T-helper 2 cell treated with Interferon-gamma antibody and Interleukin-4, amounts not matched to agents 100 ng/mL and 5 ng/mL, for 36 hours (primary cell): Measurements from ENCODE around the gene RIT2. TPM values are rescaled to one million over a fixed set of nuclear protein-coding genes. Genes with fewer than 3 reads are reported as not detected.

ENCODE experiments used
- intact Hi-C: fragments of 100-400 bp; cut with micrococcal nuclease; formaldehyde crosslinking; loops from one replicate; pipeline ENCODE4 v1.15.1; 2023
- total RNA-seq: library from RNA; stranded (reverse); gene quantifications from 2 replicates; pipeline ENCODE4 v1.2.3, GENCODE V29; 2022

Gene RIT2
- not detected in 2 replicates for total RNA-seq

GRCh38 chr18:43115076-43115921 lies at the start of gene RIT2:
Gene RIT2, minus strand, starts transcription at chr18:43115685.
- intact Hi-C loops: no loop called here

- intact Hi-C loops: no loop called here
Measured at GRCh38 chr18:43161528-43161927, 46.0 kb upstream of the RIT2 start.

GRCh38 chr18:43160509-43160908 lies 45.0 kb upstream of the RIT2 start:
- intact Hi-C loops: no loop called here

DNA sequence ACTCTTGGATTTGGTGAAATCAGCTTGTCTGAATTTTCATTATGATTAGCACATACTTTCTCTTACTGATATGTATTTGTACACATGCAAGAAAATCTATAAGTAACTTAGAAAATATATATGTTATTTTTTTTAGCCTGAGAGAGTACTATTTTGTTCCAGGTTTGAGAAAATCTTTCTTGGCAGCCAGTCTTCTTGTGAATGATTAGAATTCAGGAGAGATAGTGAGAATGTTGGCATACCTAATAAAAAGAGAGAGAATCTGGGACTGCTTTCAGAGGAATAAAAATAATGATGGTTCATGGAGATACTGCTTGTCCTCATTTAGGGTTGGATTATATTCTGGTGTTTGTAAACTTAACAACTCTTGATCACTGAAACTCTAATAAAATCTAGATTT lies 44.4 kb upstream of the RIT2 start:
- intact Hi-C loops: no loop called here

- intact Hi-C loops: no loop called here
Measured at GRCh38 chr18:43159086-43159770, 43.7 kb upstream of the RIT2 start.

DNA sequence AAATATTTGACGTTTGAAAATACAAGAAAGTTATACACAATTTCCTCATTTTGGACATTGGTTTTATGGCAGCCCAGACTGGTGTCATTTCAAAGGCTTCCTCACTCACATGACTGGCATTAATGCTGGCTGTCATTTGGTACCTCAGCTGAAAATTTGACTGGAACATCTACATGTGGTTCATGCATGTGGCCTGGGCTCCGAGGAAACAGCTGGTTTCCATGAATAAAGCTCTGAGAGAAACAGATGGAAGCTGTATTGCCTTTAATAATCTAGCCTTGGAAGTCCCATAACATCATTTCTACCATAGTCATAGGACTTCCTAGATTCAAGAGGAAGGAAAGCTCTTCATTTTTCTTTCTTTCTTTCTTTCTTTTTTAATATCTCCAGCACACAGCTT lies 42.9 kb upstream of the RIT2 start:
- intact Hi-C loops: no loop called here

DNA sequence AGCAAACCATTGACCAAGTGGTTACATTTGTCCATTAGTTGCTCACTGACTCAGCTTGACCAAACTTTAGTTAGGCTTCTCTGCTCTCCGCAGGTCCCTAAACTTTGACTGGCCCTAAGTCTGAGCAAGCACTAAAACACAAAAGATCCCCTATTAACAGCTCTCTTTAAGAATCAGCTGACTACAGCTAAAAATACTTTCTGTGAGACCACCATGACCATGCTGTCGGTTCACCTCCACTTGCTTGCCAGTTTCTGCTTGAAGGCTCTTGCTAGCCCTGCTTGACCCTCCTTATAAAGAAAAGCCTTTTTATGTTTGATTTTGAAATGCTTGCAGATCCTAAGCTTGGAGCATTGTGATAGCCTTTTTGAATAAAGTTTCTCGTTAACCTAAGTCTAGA lies 40.4 kb upstream of the RIT2 start:
- intact Hi-C loops: no loop called here

- intact Hi-C loops: no loop called here
Measured at GRCh38 chr18:43148231-43148630, 32.7 kb upstream of the RIT2 start.

- intact Hi-C loops: no loop called here
Measured at GRCh38 chr18:43141208-43141607, 25.7 kb upstream of the RIT2 start.

DNA sequence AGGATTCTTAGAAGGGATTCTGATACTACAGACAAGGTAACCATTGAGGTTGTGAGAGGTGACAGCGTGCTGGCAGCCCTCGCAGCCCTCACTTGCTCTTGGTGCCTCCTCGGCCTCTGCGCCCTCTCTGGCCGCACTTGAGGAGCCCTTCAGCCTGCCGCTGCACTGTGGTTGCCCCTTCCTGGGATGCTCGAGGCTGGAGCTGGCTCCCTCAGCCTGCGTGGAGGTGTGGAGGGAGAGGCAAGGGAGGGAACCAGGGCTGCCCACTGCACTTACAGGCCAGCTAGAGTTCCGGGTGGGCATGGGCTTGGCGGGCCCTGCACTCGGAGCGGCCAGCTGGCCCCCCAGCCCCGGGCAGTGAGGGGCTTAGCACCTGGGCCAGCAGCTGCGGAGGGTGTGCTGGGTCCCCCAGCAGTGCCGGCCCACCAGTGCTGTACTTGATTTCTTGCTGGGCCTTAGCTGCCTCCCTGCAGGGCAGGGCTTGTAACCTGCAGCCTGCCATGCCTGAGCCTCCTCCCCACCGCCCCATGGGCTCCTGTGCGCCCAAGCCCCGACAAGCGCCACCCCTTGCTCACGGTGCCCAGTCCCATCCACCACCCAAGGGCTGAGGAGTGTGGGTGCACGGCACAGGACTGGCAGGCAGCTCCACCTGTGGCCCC lies 23.9 kb upstream of the RIT2 start:
- intact Hi-C loops: no loop called here

- intact Hi-C loops: no loop called here
Measured at GRCh38 chr18:43134876-43135275, 19.4 kb upstream of the RIT2 start.

GRCh38 chr18:43130716-43131260 lies 15.3 kb upstream of the RIT2 start:
- intact Hi-C loops: no loop called here

DNA sequence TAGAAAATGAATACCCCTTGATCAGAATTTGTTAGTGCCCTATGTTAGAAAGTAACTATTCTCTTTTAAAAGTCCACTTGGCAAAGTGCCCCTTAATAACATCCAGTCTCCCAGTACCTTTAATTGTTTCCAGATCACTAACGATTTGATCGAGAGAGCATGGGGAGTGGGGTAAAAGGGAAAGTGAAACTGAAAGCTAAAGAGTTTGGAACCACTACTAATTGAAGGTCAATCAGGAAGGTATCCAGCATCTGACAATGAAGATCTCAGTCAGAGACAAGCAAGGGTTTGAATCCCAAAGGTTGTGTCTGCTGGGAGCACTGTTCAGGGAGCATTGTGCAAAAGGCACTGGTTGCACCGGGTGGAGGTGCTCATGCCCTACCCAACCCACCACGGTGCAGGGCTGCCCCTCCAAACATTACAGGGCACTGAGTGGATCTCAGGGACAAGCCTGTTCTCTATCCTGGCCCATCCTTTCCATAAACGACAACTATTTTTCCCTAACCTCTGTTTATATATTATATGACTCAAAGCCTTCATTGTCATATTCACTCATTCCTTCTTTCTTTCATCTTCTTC lies 14.6 kb upstream of the RIT2 start:
- intact Hi-C loops: no loop called here

GRCh38 chr18:43125471-43125870 lies 10.0 kb upstream of the RIT2 start:
- intact Hi-C loops: no loop called here

- intact Hi-C loops: no loop called here
Measured at GRCh38 chr18:43122955-43123354, 7.5 kb upstream of the RIT2 start.

GRCh38 chr18:43116699-43117294 lies 1.3 kb upstream of the RIT2 start:
- intact Hi-C loops: no loop called here

DNA sequence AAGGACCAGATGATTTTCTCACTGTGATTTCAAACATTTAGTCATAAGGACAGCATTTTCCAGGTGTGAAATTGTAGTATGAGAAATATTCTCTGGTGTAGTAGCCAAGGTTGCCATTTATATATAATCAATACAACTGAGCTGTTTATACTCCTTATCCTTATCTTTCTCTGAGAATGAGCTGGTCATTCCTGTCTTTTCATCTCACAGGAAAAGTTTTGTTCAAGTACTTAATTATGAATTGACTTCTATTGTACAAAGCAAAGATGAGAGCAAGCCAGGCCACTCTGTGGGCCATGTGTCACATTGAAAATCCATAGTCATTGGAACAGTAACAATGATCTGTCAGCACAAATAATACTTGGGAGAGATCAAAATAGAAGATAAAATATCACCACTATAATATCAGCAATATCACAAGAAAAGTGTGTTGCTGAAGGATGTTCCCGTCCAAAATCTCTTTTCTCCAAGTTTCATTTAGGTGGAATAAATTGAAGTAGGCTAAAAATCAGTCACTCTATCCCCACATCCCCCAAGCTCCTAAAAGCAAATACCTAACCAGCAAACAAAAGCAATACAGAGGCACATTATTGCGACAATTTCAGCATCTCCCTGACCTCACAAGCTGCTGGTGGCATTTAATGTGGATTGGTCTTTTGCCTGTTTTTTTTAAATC lies 2.1 kb downstream of the RIT2 start:
- intact Hi-C loops: no loop called here

DNA sequence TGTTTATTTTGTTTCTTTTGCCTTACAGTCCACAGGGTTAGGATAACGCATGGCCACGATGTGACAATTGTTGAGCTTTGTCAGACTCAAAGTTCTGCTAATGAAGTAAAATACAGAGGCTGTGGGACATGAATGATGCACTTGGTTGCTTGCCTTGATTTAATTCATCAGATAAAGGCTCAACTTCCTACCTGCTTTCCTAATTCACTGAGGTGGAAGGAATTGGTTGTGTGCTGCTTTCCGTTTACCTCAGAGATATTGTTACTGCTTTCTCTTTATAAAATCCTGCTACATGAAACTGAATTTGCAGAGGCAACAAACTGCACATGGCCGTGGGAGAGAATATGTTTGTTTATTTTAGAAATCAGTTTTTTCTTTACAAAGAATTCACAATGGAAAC lies 6.6 kb downstream of the RIT2 start:
- intact Hi-C loops: no loop called here

DNA sequence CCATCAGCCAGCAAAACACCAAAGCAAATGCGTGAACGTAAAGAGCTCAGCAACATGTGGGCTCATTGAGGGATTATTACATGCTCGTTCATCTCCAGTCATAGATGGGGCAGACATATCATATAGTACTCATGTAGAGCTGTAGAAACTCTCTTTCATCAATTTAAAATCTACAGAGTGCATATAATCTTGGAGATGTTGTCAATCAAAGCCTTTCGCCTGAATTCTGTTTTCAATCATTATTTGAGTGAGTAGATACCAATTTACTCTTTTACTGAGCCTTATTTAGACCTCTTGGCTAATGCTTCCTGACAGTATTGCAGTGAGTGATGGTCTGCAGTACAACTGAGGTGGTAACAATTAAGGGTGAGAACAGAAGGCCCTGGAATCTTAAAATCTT lies 7.0 kb downstream of the RIT2 start:
- intact Hi-C loops: no loop called here

GRCh38 chr18:43093646-43094045 lies 21.8 kb downstream of the RIT2 start:
- intact Hi-C loops: no loop called here

DNA sequence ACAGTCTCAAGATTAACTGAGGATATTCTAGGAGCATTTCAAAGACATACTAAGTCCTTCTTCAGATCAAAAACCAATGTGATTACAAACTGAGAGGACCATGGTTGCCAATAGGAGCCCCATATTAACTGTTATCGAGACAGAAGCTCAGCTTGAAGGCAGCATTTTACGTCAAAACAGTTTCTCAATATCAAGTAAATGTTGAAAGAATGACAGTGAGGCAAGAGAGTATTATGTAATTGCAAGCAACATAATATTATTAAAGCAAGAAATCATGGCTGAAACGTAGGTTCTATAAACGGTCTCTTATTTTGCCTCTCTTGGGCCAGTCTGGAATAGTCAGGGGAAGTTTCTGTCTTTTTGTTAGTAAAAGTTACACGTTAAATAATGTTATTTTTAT lies 22.9 kb downstream of the RIT2 start:
- intact Hi-C loops: no loop called here
